ENCODE data around the gene ERN1. TPM values are rescaled to one million over a fixed set of nuclear protein-coding genes. Genes with fewer than 3 reads are reported as not detected.
A peak's percentile ranks its signal among the peaks of the same experiment; 100 is the strongest.

ERN1 gene
- total RNA-seq, 2 donors from 2014 or later: 9.0 to 13.7 TPM

- Mint-ChIP-seq H3K4me1 (peaks cover 25% of the 10 kb centered on the region), H3K9me3 (no peaks in the 10 kb centered on the region), H3K27ac (no peak overlapping the region), H3K36me3 (ENCODE audit: low read depth) (peaks cover 2% of the 10 kb centered on the region), H3K4me3 (no peak overlapping the region), H3K27me3 (ENCODE audit: insufficient read depth) (no peaks in the 10 kb centered on the region)
- 79 to 86% methylated on average over 7 of the region's 7 CpGs for whole genome bisulfite sequencing, 2 experiments (ENCODE audit: insufficient coverage in 1 of 2, insufficient read length in 1 of 2)
- no peak for TF ChIP-seq CTCF (conservative IDR thresholded peaks at IDR 0.05)
- no peak overlapping the region for H3K4me3 ChIP-seq (ENCODE audit: low read length)
- peaks cover 8% of the 10 kb centered on the region for H3K4me1 ChIP-seq (ENCODE audit: control insufficient read depth, insufficient read depth, low read length)
- no peaks in the 10 kb centered on the region for H3K36me3 ChIP-seq (ENCODE audit: control insufficient read depth, insufficient read depth, low read length)
- no peak for DNase-seq
- no peak overlapping the region for H3K27ac ChIP-seq (ENCODE audit: low read depth, low read length)
- no peaks in the 10 kb centered on the region for H3K9me3 ChIP-seq (ENCODE audit: control insufficient read depth, low read length)
- no peaks in the 10 kb centered on the region for H3K27me3 ChIP-seq (ENCODE audit: control insufficient read depth, insufficient read depth, low read length, poor library complexity, severe bottlenecking)
- H3K9ac ChIP-seq (ENCODE audit: extremely low read depth, low read length, poor library complexity, severe bottlenecking): no peak overlapping the region
These were observed 28.5 kb upstream of the ERN1 start for GRCh38 chr17:64158406-64158805.

GRCh38 chr17:64157669-64158180 lies 27.8 kb upstream of the ERN1 start:
- H3K4me3 ChIP-seq (ENCODE audit: low read length): no peak overlapping the region
- H3K9me3 ChIP-seq (ENCODE audit: control insufficient read depth, low read length): no peaks in the 10 kb centered on the region
- Mint-ChIP-seq H3K27me3 (ENCODE audit: insufficient read depth) (no peaks in the 10 kb centered on the region), H3K27ac (no peak overlapping the region), H3K36me3 (ENCODE audit: low read depth) (peaks cover 7% of the 10 kb centered on the region), H3K4me1 (peaks cover 25% of the 10 kb centered on the region), H3K4me3 (no peak overlapping the region), H3K9me3 (no peaks in the 10 kb centered on the region)
- peaks cover 4% of the 10 kb centered on the region for H3K36me3 ChIP-seq (ENCODE audit: control insufficient read depth, insufficient read depth, low read length)
- peak; percentile 44 for TF ChIP-seq CTCF (conservative IDR thresholded peaks at IDR 0.05)
- peaks cover 8% of the 10 kb centered on the region for H3K4me1 ChIP-seq (ENCODE audit: control insufficient read depth, insufficient read depth, low read length)
- no peak overlapping the region for H3K9ac ChIP-seq (ENCODE audit: extremely low read depth, low read length, poor library complexity, severe bottlenecking)
- H3K27ac ChIP-seq (ENCODE audit: low read depth, low read length): no peak overlapping the region
- no peaks in the 10 kb centered on the region for H3K27me3 ChIP-seq (ENCODE audit: control insufficient read depth, insufficient read depth, low read length, poor library complexity, severe bottlenecking)
- WGBS, 2 experiments (ENCODE audit: insufficient coverage in 1 of 2, insufficient read length in 1 of 2): 87 to 100% methylated on average over 1 to 2 of the region's 2 CpGs
- DNase-seq: peak; percentile 64

- Histone ChIP-seq H3K4me3 (ENCODE audit: low read length) (no peak overlapping the region), H3K9me3 (ENCODE audit: control insufficient read depth, low read length) (no peaks in the 10 kb centered on the region), H3K27me3 (ENCODE audit: control insufficient read depth, insufficient read depth, low read length, poor library complexity, severe bottlenecking) (no peaks in the 10 kb centered on the region), H3K9ac (ENCODE audit: extremely low read depth, low read length, poor library complexity, severe bottlenecking) (no peak overlapping the region), H3K4me1 (ENCODE audit: control insufficient read depth, insufficient read depth, low read length) (peaks cover 8% of the 10 kb centered on the region), H3K36me3 (ENCODE audit: control insufficient read depth, insufficient read depth, low read length) (peaks cover 11% of the 10 kb centered on the region), H3K27ac (ENCODE audit: low read depth, low read length) (no peak overlapping the region)
- peak; percentile 42 for DNase-seq
- H3K4me3 Mint-ChIP-seq: no peak overlapping the region
- no peak for TF ChIP-seq CTCF (conservative IDR thresholded peaks at IDR 0.05)
- no peaks in the 10 kb centered on the region for H3K27me3 Mint-ChIP-seq (ENCODE audit: insufficient read depth)
- H3K27ac Mint-ChIP-seq: no peak overlapping the region
- no peaks in the 10 kb centered on the region for H3K9me3 Mint-ChIP-seq
- H3K4me1 Mint-ChIP-seq: peaks cover 21% of the 10 kb centered on the region
- peaks cover 13% of the 10 kb centered on the region for H3K36me3 Mint-ChIP-seq (ENCODE audit: low read depth)
- WGBS, 2 experiments (ENCODE audit: insufficient coverage in 1 of 2, insufficient read length in 1 of 2): 92 to 100% methylated on average over 2 of the region's 2 CpGs
These were observed 26.7 kb upstream of the ERN1 start for GRCh38 chr17:64156670-64157069.
